Cardiac muscle cell (in vitro differentiated cells and primary cell): ENCODE data around the gene SLC35F3. TPM values are rescaled to one million over a fixed set of nuclear protein-coding genes. Genes with fewer than 3 reads are reported as not detected.

Experiments
- DNase-seq, 2 donors: peaks; one replicate each; pipeline versions ENCODE4 v3.0.0 to v3.0.0-alpha.2; 2010 to 2017; ENCODE audit warnings: low read depth in 1 of 2, low spot score in 1 of 2
- H3K27ac ChIP-seq: fragments of 200-600 bp; sonication (generic); 2 replicates; pipeline ENCODE4 v1.5.1; 2016
- H3K27me3 ChIP-seq: fragments of 200-600 bp; sonication (generic); 2 replicates; pipeline ENCODE4 v1.6.0; 2016; ENCODE audit warnings: control low read depth
- H3K36me3 ChIP-seq: fragments of 200-600 bp; sonication (generic); 2 replicates; pipeline ENCODE4 v1.5.1; 2016; ENCODE audit warnings: control low read depth
- H3K4me1 ChIP-seq: fragments of 200-600 bp; sonication (generic); 2 replicates; pipeline ENCODE4 v1.8.1; 2017; ENCODE audit warnings: low read depth, mild to moderate bottlenecking, mixed run types
- H3K4me3 ChIP-seq: fragments of 200-600 bp; sonication (generic); 2 replicates; pipeline ENCODE4 v1.5.1; 2016; ENCODE audit warnings: mild to moderate bottlenecking
- H3K9me3 ChIP-seq: fragments of 200-600 bp; sonication (generic); 2 replicates; pipeline ENCODE4 v1.5.1; 2017; ENCODE audit warnings: low read depth, mild to moderate bottlenecking, control low read depth
- CTCF ChIP-seq: IDR thresholded peaks from 2 replicates; pipeline ENCODE4 v1.5.1; 2012; ENCODE audit warnings: low read depth, mild to moderate bottlenecking, low read length
- polyA plus RNA-seq: library from polyadenylated mRNA; unstranded; fragments of >200 nt; fragmentation: Nextera tagmentation; extraction: Ambion mirVana; gene quantifications from 2 replicates; pipeline ENCODE4 v1.2.1, GENCODE V29; 2016
- total RNA-seq: library from RNA; depleted of rRNA; stranded (reverse); fragments of >200 nt; gene quantifications from 2 replicates; pipeline ENCODE4 v1.2.3, GENCODE V29; 2016

Gene SLC35F3
- total and polyA plus RNA-seq, 2 experiments from 2014 or later: 0.98 to 2.0 TPM

- TF ChIP-seq CTCF: no peak
Measured at GRCh38 chr1:234336359-234336758, 431.9 kb downstream of the SLC35F3 start.

GRCh38 chr1:234337233-234337632 lies 432.8 kb downstream of the SLC35F3 start:
- no peaks in the 10 kb centered on the region for H3K4me1 ChIP-seq
- no peak for TF ChIP-seq CTCF
- H3K9me3 ChIP-seq: no peaks in the 10 kb centered on the region
- H3K27me3 ChIP-seq: no peaks in the 10 kb centered on the region
- H3K4me3 ChIP-seq: no peak overlapping the region
- no peaks in the 10 kb centered on the region for H3K36me3 ChIP-seq
- no peak for DNase-seq
- H3K27ac ChIP-seq: no peak overlapping the region

More at GRCh38 chr1:234336359-234336758, 431.9 kb downstream of the SLC35F3 start:
- Histone ChIP-seq H3K4me3 (no peak overlapping the region), H3K27ac (no peak overlapping the region), H3K9me3 (no peaks in the 10 kb centered on the region), H3K36me3 (no peaks in the 10 kb centered on the region), H3K27me3 (no peaks in the 10 kb centered on the region), H3K4me1 (no peaks in the 10 kb centered on the region)
- DNase-seq: no peak

- no peak for TF ChIP-seq CTCF
- no peak overlapping the region for H3K27ac ChIP-seq
- no peak for DNase-seq
- no peaks in the 10 kb centered on the region for H3K9me3 ChIP-seq
- no peak overlapping the region for H3K4me3 ChIP-seq
- H3K27me3 ChIP-seq: no peaks in the 10 kb centered on the region
- no peaks in the 10 kb centered on the region for H3K36me3 ChIP-seq
- H3K4me1 ChIP-seq: no peaks in the 10 kb centered on the region
Measured at GRCh38 chr1:234340528-234340927, 436.1 kb downstream of the SLC35F3 start.

GRCh38 chr1:234342774-234343173 lies 438.3 kb downstream of the SLC35F3 start:
- Histone ChIP-seq H3K4me3 (no peak overlapping the region), H3K9me3 (no peaks in the 10 kb centered on the region), H3K4me1 (no peaks in the 10 kb centered on the region), H3K27ac (no peak overlapping the region), H3K36me3 (no peaks in the 10 kb centered on the region), H3K27me3 (no peaks in the 10 kb centered on the region)
- no peak for TF ChIP-seq CTCF
- DNase-seq: no peak

- no peaks in the 10 kb centered on the region for H3K27me3 ChIP-seq
- H3K9me3 ChIP-seq: no peaks in the 10 kb centered on the region
- no peak for DNase-seq
- no peak overlapping the region for H3K4me3 ChIP-seq
- H3K27ac ChIP-seq: no peak overlapping the region
- H3K36me3 ChIP-seq: no peaks in the 10 kb centered on the region
- TF ChIP-seq CTCF: no peak
- H3K4me1 ChIP-seq: no peaks in the 10 kb centered on the region
Measured at GRCh38 chr1:234345237-234345636, 440.8 kb downstream of the SLC35F3 start.

- no peak for DNase-seq
- Histone ChIP-seq H3K27me3 (no peaks in the 10 kb centered on the region), H3K4me1 (no peaks in the 10 kb centered on the region), H3K4me3 (no peak overlapping the region), H3K36me3 (no peaks in the 10 kb centered on the region), H3K27ac (no peak overlapping the region), H3K9me3 (no peaks in the 10 kb centered on the region)
- no peak for TF ChIP-seq CTCF
Measured at GRCh38 chr1:234348964-234349363, 444.5 kb downstream of the SLC35F3 start.
